Upper lobe of left lung (tissue), 4 donors: ENCODE data around the gene IFNLR1.

Experiments
- EP300 ChIP-seq, 4 donors: sonication (generic); formaldehyde crosslinking; IDR thresholded peaks; one replicate each; pipeline ENCODE4 v1.5.1; 2017; ENCODE audit warnings: antibody characterized with exemption in 4 of 4, control low read depth in 2 of 4
- POLR2AphosphoS5 ChIP-seq, 2 donors: sonication (generic); formaldehyde crosslinking; IDR thresholded peaks; one replicate each; pipeline ENCODE4 v1.5.1; 2017; ENCODE audit warnings: antibody characterized with exemption in 2 of 2
- TF ChIP-seq, protein P1 (sequence below), 6 experiments: fragments of 450-650 bp in 4 of 6; fragments of 200-600 bp in 2 of 6; sonication (generic) in 2 of 6; IDR thresholded peaks; one replicate each; pipeline ENCODE4 v1.5.1; 2016 to 2019; ENCODE audit warnings: antibody characterized with exemption in 6 of 6

- TF ChIP-seq, protein P1, sequence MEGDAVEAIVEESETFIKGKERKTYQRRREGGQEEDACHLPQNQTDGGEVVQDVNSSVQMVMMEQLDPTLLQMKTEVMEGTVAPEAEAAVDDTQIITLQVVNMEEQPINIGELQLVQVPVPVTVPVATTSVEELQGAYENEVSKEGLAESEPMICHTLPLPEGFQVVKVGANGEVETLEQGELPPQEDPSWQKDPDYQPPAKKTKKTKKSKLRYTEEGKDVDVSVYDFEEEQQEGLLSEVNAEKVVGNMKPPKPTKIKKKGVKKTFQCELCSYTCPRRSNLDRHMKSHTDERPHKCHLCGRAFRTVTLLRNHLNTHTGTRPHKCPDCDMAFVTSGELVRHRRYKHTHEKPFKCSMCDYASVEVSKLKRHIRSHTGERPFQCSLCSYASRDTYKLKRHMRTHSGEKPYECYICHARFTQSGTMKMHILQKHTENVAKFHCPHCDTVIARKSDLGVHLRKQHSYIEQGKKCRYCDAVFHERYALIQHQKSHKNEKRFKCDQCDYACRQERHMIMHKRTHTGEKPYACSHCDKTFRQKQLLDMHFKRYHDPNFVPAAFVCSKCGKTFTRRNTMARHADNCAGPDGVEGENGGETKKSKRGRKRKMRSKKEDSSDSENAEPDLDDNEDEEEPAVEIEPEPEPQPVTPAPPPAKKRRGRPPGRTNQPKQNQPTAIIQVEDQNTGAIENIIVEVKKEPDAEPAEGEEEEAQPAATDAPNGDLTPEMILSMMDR (IDR thresholded peaks at IDR 0.05) = no peak
- TF ChIP-seq EP300 (IDR thresholded peaks at IDR 0.05) (no peak), POLR2AphosphoS5 (IDR thresholded peaks at IDR 0.05) (no peak)
These were observed 25.8 kb downstream of the IFNLR1 start for GRCh38 chr1:24161270-24161669.
